Activated CD8-positive, alpha-beta T cell treated with anti-CD3 and anti-CD28 coated beads, Interleukin-2, amount 10 ng/mL, durations not matched to agents 7 days and 5 days (primary cell): ENCODE results near the gene POLD2. TPM values are rescaled to one million over a fixed set of nuclear protein-coding genes. Genes with fewer than 3 reads are reported as not detected.

ENCODE experiments used
- ATAC-seq: fragments of 150-1000 bp; cut with Tn5 transposase; one replicate; pipeline ENCODE4 v1.10.0; 2021; ENCODE audit warnings: moderate library complexity
- CTCF ChIA-PET: fragments of 350-600 bp; sonication (Branson Sonifier 250); formaldehyde crosslinking; loops from one replicate; lab custom pipeline; 2021; ENCODE audit warnings: antibody characterized with exemption; lab: Charles Lee
- POLR2A ChIA-PET: fragments of 350-600 bp; sonication (Branson Sonifier 250); formaldehyde crosslinking; loops from one replicate; lab custom pipeline; 2021; ENCODE audit warnings: antibody characterized with exemption; lab: Charles Lee
- DNase-seq: peaks from one replicate; pipeline ENCODE4 v3.0.0-alpha.2; 2020
- H3K27ac Mint-ChIP-seq: one replicate; pipeline ENCODE4 v1.8.0; 2021; ENCODE audit warnings: mild to moderate bottlenecking, mixed read lengths
- H3K27me3 Mint-ChIP-seq: one replicate; pipeline ENCODE4 v1.8.0; 2021; ENCODE audit warnings: low read depth, mixed read lengths
- H3K36me3 Mint-ChIP-seq: one replicate; pipeline ENCODE4 v1.8.0; 2021; ENCODE audit warnings: low read depth, mixed read lengths
- H3K4me1 Mint-ChIP-seq: one replicate; pipeline ENCODE4 v1.8.0; 2021; ENCODE audit warnings: low read depth, mixed read lengths
- H3K4me3 Mint-ChIP-seq: one replicate; pipeline ENCODE4 v1.8.0; 2021; ENCODE audit warnings: mild to moderate bottlenecking, mixed read lengths
- H3K9me3 Mint-ChIP-seq: one replicate; pipeline ENCODE4 v1.8.0; 2022; ENCODE audit warnings: mixed read lengths; ENCODE audit not compliant: insufficient read depth
- total RNA-seq, 2 experiments: library from RNA; stranded (reverse); gene quantifications; one replicate each; pipeline ENCODE4 v1.2.3, GENCODE V29; 2021

POLD2 gene
- total RNA-seq, 2 experiments from 2014 or later, result 134 to 135 TPM

GRCh38 chr7:44158873-44159631 lies 35.7 kb upstream of the POLD2 start:
- ChIA-PET POLR2A (no interaction called here), CTCF (no interaction called here)
- Mint-ChIP-seq H3K4me3 (no peak overlapping the region), H3K9me3 (no peaks in the 10 kb centered on the region), H3K36me3 (no peaks in the 10 kb centered on the region), H3K27me3 (peaks cover 9% of the 10 kb centered on the region), H3K27ac (no peak overlapping the region), H3K4me1 (no peaks in the 10 kb centered on the region)
- ATAC-seq, result no peak
- DNase-seq, result no peak

DNA sequence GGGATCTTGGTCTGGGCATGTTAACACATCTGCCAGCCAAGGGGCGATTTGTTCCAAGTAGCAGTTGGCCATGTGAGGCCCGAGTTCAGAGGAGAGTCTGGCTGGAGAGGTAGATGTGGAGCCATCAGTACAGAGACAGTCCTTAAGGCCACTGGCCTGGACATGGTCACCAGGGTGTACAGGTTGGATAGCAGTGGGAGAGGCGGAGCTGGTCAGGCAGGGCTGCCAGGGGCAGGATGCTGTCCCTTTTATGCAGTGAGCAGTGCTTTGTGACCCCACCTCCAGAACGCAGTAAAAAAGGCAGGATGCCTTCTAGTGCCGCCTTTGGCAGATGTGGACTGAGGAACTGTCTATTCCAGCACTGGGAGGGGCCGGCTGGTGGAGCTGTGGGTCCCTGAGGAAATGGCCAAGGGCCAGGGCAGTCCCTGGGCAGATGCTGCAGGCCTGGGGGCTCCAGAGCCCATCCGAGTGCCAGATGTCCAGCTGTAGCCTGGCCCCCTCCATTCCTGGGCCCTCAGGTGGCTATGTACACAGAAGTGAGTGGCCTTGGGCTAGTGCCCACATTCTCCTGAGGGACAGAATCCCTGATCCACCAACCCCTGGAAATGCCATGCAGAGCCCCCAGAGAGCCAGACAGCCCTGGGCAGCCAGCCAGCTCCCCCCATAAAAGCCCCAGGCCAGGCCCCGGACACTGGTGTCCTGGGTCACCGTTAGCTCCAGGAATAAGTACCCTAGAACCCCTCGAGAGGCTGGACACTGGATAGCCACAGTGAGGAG lies 34.9 kb upstream of the POLD2 start:
- Mint-ChIP-seq H3K36me3 (no peaks in the 10 kb centered on the region), H3K9me3 (no peaks in the 10 kb centered on the region), H3K4me1 (no peaks in the 10 kb centered on the region), H3K27ac (no peak overlapping the region), H3K4me3 (no peak overlapping the region), H3K27me3 (peaks cover 7% of the 10 kb centered on the region)
- ChIA-PET CTCF (no interaction called here), POLR2A (no interaction called here)
- ATAC-seq, result no peak
- DNase-seq, result no peak

GRCh38 chr7:44157116-44158080 lies 34.0 kb upstream of the POLD2 start:
- ChIA-PET POLR2A (no interaction called here), CTCF (no interaction called here)
- Mint-ChIP-seq H3K27ac (no peak overlapping the region), H3K4me3 (no peak overlapping the region), H3K36me3 (no peaks in the 10 kb centered on the region), H3K9me3 (no peaks in the 10 kb centered on the region), H3K4me1 (no peaks in the 10 kb centered on the region), H3K27me3 (peaks cover 2% of the 10 kb centered on the region)
- DNase-seq (no peak), ATAC-seq (no peak)

DNA sequence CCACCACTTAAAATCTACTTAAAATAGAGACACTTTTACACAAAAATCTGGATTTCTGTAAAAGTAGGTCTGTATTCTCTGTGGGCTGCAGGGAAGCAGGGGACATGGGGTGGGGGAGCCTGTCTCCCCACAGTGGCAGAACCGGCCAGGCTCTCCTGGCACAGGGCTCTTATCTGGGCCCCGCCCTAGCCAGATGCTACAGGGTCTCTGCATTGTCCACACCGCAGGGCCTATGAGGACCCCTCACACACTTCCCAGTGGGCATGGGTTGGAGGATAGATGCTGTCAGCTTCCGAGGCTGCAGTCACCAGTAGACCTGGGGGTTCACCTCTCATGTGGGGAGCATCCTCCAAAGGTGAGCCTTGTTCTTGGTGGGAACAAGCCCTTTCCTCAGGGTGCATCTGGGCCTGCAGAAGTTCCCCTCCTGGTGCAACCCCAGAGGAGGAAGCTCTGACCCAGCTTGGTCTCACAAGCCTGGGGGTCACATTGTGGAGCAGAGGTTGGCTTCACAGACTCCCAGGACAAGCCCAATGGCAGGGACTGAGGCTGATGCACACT lies 33.2 kb upstream of the POLD2 start:
- Mint-ChIP-seq H3K4me1 (no peaks in the 10 kb centered on the region), H3K4me3 (no peak overlapping the region), H3K27me3 (peaks cover 2% of the 10 kb centered on the region), H3K27ac (no peak overlapping the region), H3K36me3 (no peaks in the 10 kb centered on the region), H3K9me3 (no peaks in the 10 kb centered on the region)
- CTCF ChIA-PET, result no interaction called here
- no peak for DNase-seq
- POLR2A ChIA-PET, result no interaction called here
- ATAC-seq, result no peak

DNA sequence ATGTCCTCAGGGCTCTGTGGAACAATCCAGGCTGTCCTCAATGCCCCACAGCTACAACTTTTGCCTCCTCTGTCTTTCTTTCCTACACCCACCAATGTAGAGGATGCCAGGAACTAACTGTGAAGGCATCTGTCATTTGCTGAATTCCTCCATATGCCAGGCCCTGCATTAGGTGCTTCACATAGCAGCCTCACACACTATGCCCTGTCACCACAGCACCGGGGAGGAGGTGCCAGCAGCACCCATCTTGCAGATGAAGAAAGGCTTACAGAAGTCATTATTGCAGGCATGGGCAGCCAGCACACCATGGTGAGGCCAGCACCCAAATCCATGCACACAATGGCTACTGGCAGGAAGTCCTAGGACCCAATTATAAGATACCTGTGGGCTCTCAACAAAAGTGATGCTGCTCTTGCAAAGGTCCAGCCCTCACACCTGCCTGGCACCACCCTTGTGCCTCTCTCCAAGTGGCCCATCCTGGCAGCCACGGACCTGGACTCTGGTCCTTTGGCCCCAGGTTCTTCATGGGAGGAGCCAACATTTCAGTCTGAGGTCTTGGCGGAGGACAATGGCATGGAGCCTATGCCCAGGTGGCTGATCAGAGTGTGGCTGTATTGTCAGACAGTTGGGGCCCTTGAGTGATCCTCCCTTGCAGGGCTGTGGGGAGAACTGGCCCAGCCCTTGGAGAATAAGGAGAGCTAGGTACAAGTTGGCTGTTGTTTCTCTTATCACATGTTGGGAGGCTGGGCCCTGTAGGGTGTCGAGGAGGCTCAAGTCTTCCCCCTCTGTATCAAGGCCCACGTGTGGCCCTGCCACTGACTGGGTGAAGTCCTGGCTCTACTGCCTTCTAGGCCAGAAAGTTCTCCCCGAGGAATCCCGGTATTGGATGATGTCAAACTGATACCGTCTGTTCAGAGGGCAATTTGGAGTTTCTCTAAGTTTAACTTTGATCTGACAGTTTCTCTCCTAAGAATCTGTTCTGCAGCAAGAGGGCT lies 32.1 kb upstream of the POLD2 start:
- DNase-seq, result no peak
- no peaks in the 10 kb centered on the region for H3K9me3 Mint-ChIP-seq
- ChIA-PET POLR2A (no interaction called here), CTCF (no interaction called here)
- H3K4me3 Mint-ChIP-seq, result no peak overlapping the region
- peaks cover 2% of the 10 kb centered on the region for H3K27me3 Mint-ChIP-seq
- H3K4me1 Mint-ChIP-seq, result no peaks in the 10 kb centered on the region
- ATAC-seq, result no peak
- H3K27ac Mint-ChIP-seq, result no peak overlapping the region
- no peaks in the 10 kb centered on the region for H3K36me3 Mint-ChIP-seq

DNA sequence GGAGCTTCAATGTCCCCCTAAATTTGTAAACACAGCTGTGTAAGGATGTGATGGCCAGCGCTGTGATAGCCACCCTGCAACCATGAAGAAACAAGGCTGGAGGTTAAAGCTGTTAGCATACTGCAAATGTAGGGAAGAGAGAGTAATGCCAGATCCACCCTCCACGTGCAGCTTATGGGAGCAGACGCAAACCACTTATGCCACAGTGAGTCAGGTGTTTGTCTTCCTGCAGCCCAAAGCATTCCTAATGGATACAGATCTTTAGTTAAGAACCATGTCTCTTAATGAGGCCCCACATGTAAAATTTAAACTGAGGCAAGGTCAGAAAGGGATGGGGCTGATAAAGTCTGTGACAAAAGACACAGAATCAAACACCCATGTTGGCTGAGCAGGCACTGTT lies 31.4 kb upstream of the POLD2 start:
- CTCF ChIA-PET, result no interaction called here
- Mint-ChIP-seq H3K9me3 (no peaks in the 10 kb centered on the region), H3K36me3 (no peaks in the 10 kb centered on the region), H3K27ac (no peak overlapping the region), H3K4me1 (no peaks in the 10 kb centered on the region), H3K27me3 (peaks cover 2% of the 10 kb centered on the region), H3K4me3 (no peak overlapping the region)
- DNase-seq (no peak), ATAC-seq (no peak)
- POLR2A ChIA-PET, result interaction anchor here (0.6 kb wide), 1 partner anchor 32 kb away, joined by 3 read pairs; no protein-coding TSS in a partner anchor

GRCh38 chr7:44153948-44154335 lies 30.6 kb upstream of the POLD2 start:
- H3K27me3 Mint-ChIP-seq, result peaks cover 2% of the 10 kb centered on the region
- no peak for ATAC-seq
- no peaks in the 10 kb centered on the region for H3K36me3 Mint-ChIP-seq
- H3K4me3 Mint-ChIP-seq, result no peak overlapping the region
- ChIA-PET POLR2A (interaction anchor here (0.6 kb wide), 1 partner anchor 32 kb away, joined by 3 read pairs; no protein-coding TSS in a partner anchor), CTCF (interaction anchor here (0.7 kb wide), 1 partner anchor 45 kb away, joined by 3 read pairs; no protein-coding TSS in a partner anchor)
- H3K4me1 Mint-ChIP-seq, result no peaks in the 10 kb centered on the region
- no peak overlapping the region for H3K27ac Mint-ChIP-seq
- no peak for DNase-seq
- H3K9me3 Mint-ChIP-seq, result no peaks in the 10 kb centered on the region

DNA sequence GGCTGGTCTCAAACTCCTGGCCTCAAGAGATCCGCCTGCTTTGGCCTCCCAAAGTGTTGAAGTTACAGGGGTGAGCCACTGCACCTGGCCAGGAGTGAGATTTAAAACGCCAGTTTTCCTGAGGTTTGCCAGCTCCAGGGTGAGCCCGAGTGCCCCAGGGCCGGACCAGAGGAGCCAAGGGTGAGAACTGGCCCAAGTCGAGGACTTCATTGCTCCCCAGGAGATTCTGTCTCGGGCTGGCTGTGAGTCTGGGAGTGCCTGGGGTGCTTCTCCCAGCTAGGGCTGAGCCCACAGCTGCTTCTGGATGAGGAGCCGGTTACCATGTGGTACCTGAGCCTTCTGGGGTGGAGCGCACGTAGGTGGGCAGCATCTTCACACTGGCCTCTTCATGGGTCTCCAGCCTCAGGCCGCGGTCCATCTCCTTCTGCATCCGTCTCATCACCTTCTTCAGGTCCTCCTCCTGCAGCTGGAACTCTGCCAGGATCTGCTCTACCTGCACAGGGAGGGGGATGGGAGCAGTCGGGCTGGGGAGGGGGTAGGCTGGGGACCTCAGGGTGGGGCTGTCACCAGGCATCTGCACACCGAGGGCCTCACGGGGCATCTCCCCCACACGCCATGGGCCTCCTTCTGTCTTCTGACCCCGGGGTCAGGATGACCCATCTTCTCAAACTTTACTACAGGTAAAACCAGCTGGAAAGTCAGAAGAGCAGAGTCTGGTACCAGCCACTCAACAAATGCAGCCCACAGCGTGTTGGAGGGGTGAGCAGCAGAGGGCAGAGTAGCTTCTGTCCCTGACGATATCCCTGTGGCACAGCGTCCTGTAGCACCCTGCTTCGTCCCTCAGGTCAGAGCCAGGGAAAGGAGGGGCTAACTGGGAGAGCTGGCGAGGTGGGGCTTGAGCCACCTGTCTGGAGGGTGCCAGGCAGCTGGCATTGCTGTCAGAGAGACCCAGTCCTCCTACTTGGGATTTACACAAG lies 29.9 kb upstream of the POLD2 start:
- no peaks in the 10 kb centered on the region for H3K4me1 Mint-ChIP-seq
- no peak overlapping the region for H3K4me3 Mint-ChIP-seq
- no peaks in the 10 kb centered on the region for H3K36me3 Mint-ChIP-seq
- ChIA-PET POLR2A (no interaction called here), CTCF (no interaction called here)
- peaks cover 2% of the 10 kb centered on the region for H3K27me3 Mint-ChIP-seq
- no peak for ATAC-seq
- no peaks in the 10 kb centered on the region for H3K9me3 Mint-ChIP-seq
- no peak overlapping the region for H3K27ac Mint-ChIP-seq
- DNase-seq, result no peak

GRCh38 chr7:44151956-44152355 lies 28.6 kb upstream of the POLD2 start:
- Mint-ChIP-seq H3K4me3 (no peak overlapping the region), H3K27me3 (peaks cover 5% of the 10 kb centered on the region), H3K4me1 (no peaks in the 10 kb centered on the region), H3K27ac (no peak overlapping the region), H3K9me3 (no peaks in the 10 kb centered on the region), H3K36me3 (no peaks in the 10 kb centered on the region)
- DNase-seq (no peak), ATAC-seq (no peak)
- CTCF ChIA-PET, result no interaction called here
- POLR2A ChIA-PET, result no interaction called here
